GM18502 (cell line): Measurements from ENCODE around the gene IRF2BP1.

Experiments
- ATAC-seq: cut with Tn5 transposase; IDR thresholded peaks from one replicate; pipeline ENCODE4 v1.9.1; 2021; ENCODE audit warnings: mild to moderate bottlenecking; ENCODE audit not compliant: unreplicated experiment, poor library complexity

IRF2BP1 gene

GRCh38 chr19:45863840-45864628 lies 21.9 kb downstream of the IRF2BP1 start, which contains the start of gene FOXA3:
Gene FOXA3, plus strand, starts transcription at chr19:45864326. Its CDS starts 131 bp downstream, at chr19:45864457.
- no peak for ATAC-seq

GRCh38 chr19:45863335-45863839 lies 22.6 kb downstream of the IRF2BP1 start:
- no peak for ATAC-seq

- ATAC-seq, result peak; percentile 90
Measured at GRCh38 chr19:45862564-45863334, 23.2 kb downstream of the IRF2BP1 start, which contains the start of gene SYMPK. Gene SYMPK, minus strand, starts transcription at chr19:45863147. Its CDS starts 8,652 bp downstream, at chr19:45854495.

GRCh38 chr19:45862271-45862563 lies 23.7 kb downstream of the IRF2BP1 start:
- no peak for ATAC-seq

DNA sequence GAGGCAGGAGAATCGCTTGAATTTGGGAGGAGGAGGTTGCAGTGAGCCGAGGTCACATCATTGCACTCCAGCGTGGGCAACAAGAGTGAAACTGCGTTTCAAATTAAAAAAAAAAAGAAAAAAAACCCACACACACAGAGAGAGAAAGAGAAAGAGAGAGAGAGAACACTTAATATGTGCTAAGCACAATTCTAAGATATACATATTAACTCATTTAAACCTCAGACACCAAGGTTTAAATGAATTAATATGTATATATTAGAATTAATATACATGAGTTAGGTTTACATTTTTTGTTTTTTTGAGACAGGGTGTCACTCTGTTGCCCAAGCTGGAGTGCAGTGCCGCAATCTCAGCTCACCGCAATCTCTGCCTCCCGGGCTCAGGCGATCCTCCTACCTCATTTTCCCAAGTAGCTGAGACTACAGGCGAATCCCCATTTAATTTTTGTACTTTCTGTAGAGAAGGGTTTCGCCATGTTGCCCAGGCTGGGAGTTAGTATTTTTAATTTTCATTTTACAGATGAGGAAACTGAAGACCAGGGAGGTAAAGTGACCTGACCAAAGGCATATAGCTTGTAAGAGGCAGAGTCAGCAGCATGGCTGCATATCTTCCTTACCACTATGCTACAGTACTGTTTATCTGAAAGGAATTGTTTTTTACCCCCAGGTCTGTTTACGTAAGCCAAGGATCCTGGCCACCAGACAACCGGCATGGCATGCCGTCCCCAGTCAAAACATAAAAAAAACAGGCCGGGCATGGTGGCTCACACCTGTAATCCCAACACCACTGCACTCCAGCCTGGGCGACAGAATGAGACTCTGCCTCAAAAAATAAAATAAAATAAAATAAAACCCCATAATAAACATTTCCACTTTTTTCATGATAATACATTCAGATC lies 25.3 kb downstream of the IRF2BP1 start:
- no peak for ATAC-seq

- ATAC-seq, result no peak
Measured at GRCh38 chr19:45854167-45854778, 31.7 kb downstream of the IRF2BP1 start.

- no peak for ATAC-seq
Measured at GRCh38 chr19:45852983-45853382, 33.0 kb downstream of the IRF2BP1 start.

DNA sequence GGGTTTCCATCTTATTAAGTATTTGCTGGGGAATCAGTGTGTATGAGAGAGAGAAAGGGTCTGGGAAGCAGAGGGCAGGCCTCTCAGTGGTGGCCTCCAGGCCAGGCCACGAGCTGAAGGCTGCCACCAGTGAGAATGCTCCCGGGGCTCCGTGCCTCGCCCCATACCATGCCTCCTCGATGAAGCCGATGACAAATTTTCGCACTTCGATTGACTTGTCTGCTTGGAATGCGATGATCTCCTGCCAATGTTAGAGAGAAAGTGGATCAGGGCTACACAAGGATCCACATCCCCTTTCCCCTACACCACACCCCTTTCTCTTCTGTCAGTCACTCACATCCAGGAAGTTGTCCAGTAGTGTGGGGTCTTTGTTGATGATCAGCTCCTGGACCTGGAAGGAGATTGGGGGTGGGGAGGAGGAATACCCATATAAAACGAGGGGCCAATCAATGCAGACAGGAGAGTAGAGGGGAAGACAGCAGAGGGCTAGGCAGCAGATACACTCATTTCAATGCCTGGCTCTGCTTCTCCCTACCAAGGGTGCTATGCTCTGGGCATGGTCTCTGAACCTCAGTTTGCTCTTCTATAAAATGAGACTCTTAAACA lies 33.7 kb downstream of the IRF2BP1 start:
- ATAC-seq, result no peak

GRCh38 chr19:45848922-45849321 lies 37.0 kb downstream of the IRF2BP1 start:
- no peak for ATAC-seq

DNA sequence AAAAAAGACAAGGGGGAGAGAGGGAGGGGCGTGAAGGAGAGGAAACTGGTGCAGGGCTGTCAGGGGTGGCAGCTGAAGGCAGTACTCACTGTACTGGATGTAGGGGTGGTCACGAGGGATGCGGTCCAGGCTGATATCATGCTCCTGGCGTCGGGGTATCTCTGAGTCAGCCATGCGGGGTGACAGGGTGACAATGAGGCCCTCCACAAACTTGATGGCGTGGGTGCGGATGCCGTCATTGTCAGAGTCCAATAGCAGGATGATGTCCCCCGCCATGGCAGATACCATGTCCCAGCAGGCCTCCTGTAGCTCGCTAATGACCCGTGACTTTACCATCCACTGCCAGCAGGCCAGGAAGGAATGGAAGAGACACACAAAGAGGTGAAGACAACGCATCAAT lies 38.3 kb downstream of the IRF2BP1 start:
- no peak for ATAC-seq

- ATAC-seq, result no peak
Measured at GRCh38 chr19:45842198-45842597, 43.7 kb downstream of the IRF2BP1 start.

DNA sequence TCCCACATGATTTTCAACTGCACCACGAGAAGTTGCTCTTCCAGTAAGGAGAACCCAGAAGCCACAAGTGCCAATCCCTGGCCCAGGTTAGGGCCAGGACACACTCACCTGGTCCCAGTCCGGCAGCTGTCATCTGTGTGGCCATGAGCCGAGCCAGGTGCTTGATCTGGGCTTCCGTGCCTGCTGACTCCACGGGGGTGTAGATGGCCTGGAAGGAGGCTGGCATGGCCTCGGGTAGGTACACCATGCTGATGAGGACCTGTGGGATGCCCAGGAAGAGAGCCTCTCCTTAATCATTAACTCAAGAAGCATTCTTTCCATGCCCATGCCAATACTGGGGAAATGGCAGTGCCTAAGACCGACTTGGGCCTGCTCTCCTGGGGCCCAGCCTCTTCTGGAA lies 51.0 kb downstream of the IRF2BP1 start:
- ATAC-seq, result no peak
